Right lobe of liver (tissue), 6 donors: Measurements from ENCODE around the gene CCDC136. TPM values are rescaled to one million over a fixed set of nuclear protein-coding genes. Genes with fewer than 3 reads are reported as not detected.

Experiments used
- ATAC-seq, 4 donors: fragments of 200-7000 bp; cut with Tn5 transposase; one replicate each; pipeline ENCODE4 v1.9.1; 2020; ENCODE audit warnings: mild to moderate bottlenecking in 4 of 4, moderate library complexity in 4 of 4
- DNase-seq, 3 donors: peaks; one replicate each; pipeline ENCODE4 v3.0.0-alpha.2; 2020
- H3K27ac ChIP-seq, 3 donors: fragments of 200-600 bp; one replicate each; pipeline ENCODE4 v1.8.0; 2022
- H3K27me3 ChIP-seq, 2 donors: fragments of 200-600 bp; one replicate each; pipeline ENCODE4 v1.8.0; 2022
- H3K36me3 ChIP-seq, 4 donors: fragments of 200-600 bp; sonication (generic) in 1 of 4; one replicate each; pipeline versions ENCODE4 v1.5.1 to v1.8.0; 2017 to 2022; ENCODE audit warnings: control low read depth in 1 of 4
- H3K4me1 ChIP-seq, 4 donors: fragments of 200-600 bp; sonication (generic) in 1 of 4; one replicate each; pipeline versions ENCODE4 v1.5.1 to v1.8.0; 2017 to 2022; ENCODE audit warnings: control low read depth in 1 of 4
- H3K4me3 ChIP-seq, 3 donors: fragments of 200-600 bp; one replicate each; pipeline ENCODE4 v1.8.0; 2022
- H3K9me3 ChIP-seq, 4 donors: fragments of 200-600 bp; sonication (generic) in 1 of 4; one replicate each; pipeline versions ENCODE4 v1.5.1 to v1.8.0; 2017 to 2022; ENCODE audit warnings: control low read depth in 1 of 4
- CTCF ChIP-seq, 4 donors: fragments of 200-600 bp in 3 of 4; fragments of 450-650 bp in 1 of 4; IDR thresholded peaks; one replicate each; pipeline versions ENCODE4 v1.5.1 to v1.8.0; 2016 to 2022; ENCODE audit warnings: antibody characterized with exemption in 4 of 4, mild to moderate bottlenecking in 2 of 4
- POLR2A ChIP-seq: fragments of 450-650 bp; IDR thresholded peaks from one replicate; pipeline ENCODE4 v1.6.1; 2017; ENCODE audit warnings: antibody characterized with exemption, mild to moderate bottlenecking
- WGBS: methylation state at CpG from one replicate; pipeline ENCODE4 v1.1.6; 2018; ENCODE audit warnings: low coverage, low lambda C conversion rate; ENCODE audit not compliant: insufficient coverage; ENCODE audit errors: missing lambda C conversion rate; 5-methylcytosine and 5-hydroxymethylcytosine counted together
- intact Hi-C, 2 donors: fragments of 100-400 bp; cut with DNase I; formaldehyde crosslinking; loops; one replicate each; pipeline versions ENCODE4 v1.11.2 to v1.14.1; 2022
- total RNA-seq, 6 experiments: library from RNA; depleted of rRNA in 2 of 6; stranded (reverse); fragments of >200 nt in 2 of 6; fragmentation: NEBNext Ultra II Directional in 3 of 6; extraction: Animal tissue kit (Norgen Biotek cat#: 25700) in 3 of 6; gene quantifications; one replicate each; pipeline versions ENCODE4 v1.1.0 to v1.2.4, GENCODE V29; 2016 to 2023
- donor health status: DM: no; HTN: yes; CAD: no.
- donor health status: DM: no; HTN: no; CAD: no.
- donor health status: DM: no; HTN: no; CAD: no.
- donor health status: DM: no; HTN: yes; CAD: no.
- donor health status: DM: no; HTN: yes; CAD: no.

CCDC136 gene
- total RNA-seq, 6 experiments from 2014 or later, result 0.16 to 0.70 (median 0.20) TPM; not detected in 2

GRCh38 chr7:128830231-128831177 lies 38.7 kb downstream of the CCDC136 start, which contains the start of gene FLNC:
FLNC (plus strand) TSS chr7:128830406; CDS start chr7:128830638, 232 bp downstream.
- Histone ChIP-seq H3K27me3 (peaks cover 0 to 11% of the 10 kb centered on the region in 2 donors), H3K9me3 (no peaks in the 10 kb centered on the region), H3K4me1 (peaks cover 0 to 7% (median 0%) of the 10 kb centered on the region in 4 donors), H3K4me3 (peak within 1 kb of the TSS; percentile 21 to 37 (median 28)), H3K36me3 (no peaks in the 10 kb centered on the region), H3K27ac (no peak within 1 kb of the TSS)
- intact Hi-C loops, result no loop called here
- no peak for TF ChIP-seq POLR2A
- TF ChIP-seq CTCF (IDR thresholded peaks at IDR 0.05), result no peak
- WGBS, result no CpG with 5 or more reads among the region's 109 CpGs
- ATAC-seq (peak; percentile 61 to 69 (median 62)), DNase-seq (peak in 2 of 3 donors; percentile 48 to 58)

DNA sequence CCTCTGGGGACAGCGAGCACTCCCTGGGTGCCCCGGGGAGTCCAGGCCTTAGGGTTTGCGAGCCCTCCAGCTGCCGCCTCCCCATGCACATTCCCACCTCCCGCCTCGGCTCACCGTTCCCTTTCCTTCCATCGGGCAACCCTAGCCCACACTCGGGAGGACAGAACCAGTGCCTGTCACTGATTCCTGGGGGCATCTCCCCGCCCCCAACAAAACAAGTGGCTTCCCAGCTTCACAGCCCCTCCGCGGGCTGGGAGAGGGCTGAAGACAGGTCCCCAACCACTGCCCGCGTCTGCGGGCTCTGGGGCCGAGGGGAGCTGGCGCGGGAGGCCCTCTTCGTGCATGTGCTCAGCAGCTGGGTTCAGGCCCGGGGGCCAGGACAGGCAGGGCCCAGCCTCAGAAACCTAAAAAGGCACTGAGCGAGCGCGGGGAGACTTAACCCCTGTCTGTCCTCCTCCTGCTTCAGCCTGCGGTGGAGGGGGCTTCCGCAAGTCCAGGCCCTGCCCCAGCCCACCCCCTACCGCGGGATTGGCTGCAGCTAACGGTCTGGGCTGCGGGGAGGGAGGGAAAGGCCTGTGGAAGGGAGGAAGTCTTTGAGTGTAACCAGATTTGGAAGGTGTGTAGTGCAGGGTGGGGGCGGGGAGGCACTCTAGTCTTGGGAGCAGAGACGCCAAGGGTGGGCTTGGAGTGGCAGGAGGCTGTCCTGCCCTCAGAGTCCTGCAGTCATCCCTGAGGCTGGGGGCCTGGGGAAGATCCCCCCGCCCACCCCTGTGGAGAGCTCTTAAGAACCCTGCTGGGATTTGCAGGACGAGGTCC lies 39.6 kb downstream of the CCDC136 start:
- no peak for TF ChIP-seq POLR2A
- no peak for TF ChIP-seq CTCF (IDR thresholded peaks at IDR 0.05)
- intact Hi-C loops, result no loop called here
- peaks cover 0 to 11% of the 10 kb centered on the region in 2 donors for H3K27me3 ChIP-seq
- H3K9me3 ChIP-seq, result no peaks in the 10 kb centered on the region
- no peak overlapping the region for H3K27ac ChIP-seq
- no peak overlapping the region for H3K4me3 ChIP-seq
- ATAC-seq (no peak), DNase-seq (peak in 1 of 3 donors; percentile 55)
- peaks cover 0 to 7% (median 0%) of the 10 kb centered on the region in 4 donors for H3K4me1 ChIP-seq
- 0% methylated on average over 4 of the region's 33 CpGs for WGBS
- no peaks in the 10 kb centered on the region for H3K36me3 ChIP-seq

- Histone ChIP-seq H3K9me3 (no peaks in the 10 kb centered on the region), H3K4me3 (no peak overlapping the region), H3K27me3 (peaks cover 0 to 11% of the 10 kb centered on the region in 2 donors), H3K4me1 (peaks cover 0 to 7% (median 0%) of the 10 kb centered on the region in 4 donors), H3K27ac (no peak overlapping the region), H3K36me3 (no peaks in the 10 kb centered on the region)
- no peak for ATAC-seq
- no peak for DNase-seq
- TF ChIP-seq CTCF (IDR thresholded peaks at IDR 0.05), result no peak
- intact Hi-C loops, result no loop called here
- WGBS, result 10% methylated on average over 5 of the region's 22 CpGs
Observed at GRCh38 chr7:128831994-128832879, 40.5 kb downstream of the CCDC136 start.

GRCh38 chr7:128832880-128833147 lies 41.0 kb downstream of the CCDC136 start:
- no peak overlapping the region for H3K27ac ChIP-seq
- intact Hi-C loops, result no loop called here

More at GRCh38 chr7:128832880-128833147, 41.0 kb downstream of the CCDC136 start:
- Histone ChIP-seq H3K27me3 (peaks cover 0 to 11% of the 10 kb centered on the region in 2 donors), H3K4me1 (peaks cover 0 to 7% (median 0%) of the 10 kb centered on the region in 4 donors), H3K36me3 (no peaks in the 10 kb centered on the region), H3K4me3 (no peak overlapping the region), H3K9me3 (no peaks in the 10 kb centered on the region)
- TF ChIP-seq CTCF (IDR thresholded peaks at IDR 0.05) (no peak), POLR2A (no peak)
- no peak for DNase-seq
- 20% methylated on average over 1 of the region's 2 CpGs for WGBS
- ATAC-seq, result no peak
